Colonic mucosa (tissue), 4 donors: ENCODE measurements around the gene CSDE1. TPM values are rescaled to one million over a fixed set of nuclear protein-coding genes. Genes with fewer than 3 reads are reported as not detected.

Source experiments
- DNase-seq: peaks from one replicate; pipeline ENCODE4 v3.0.0-alpha.2; 2020
- H3K27ac ChIP-seq: fragments of 200-600 bp; one replicate; pipeline ENCODE4 v1.8.0; 2021
- H3K27me3 ChIP-seq: fragments of 200-600 bp; one replicate; pipeline ENCODE4 v1.8.0; 2021
- H3K36me3 ChIP-seq: fragments of 200-600 bp; one replicate; pipeline ENCODE4 v1.8.0; 2021
- H3K4me1 ChIP-seq: fragments of 200-600 bp; one replicate; pipeline ENCODE4 v1.8.0; 2021; ENCODE audit warnings: mild to moderate bottlenecking
- H3K4me3 ChIP-seq: fragments of 200-600 bp; one replicate; pipeline ENCODE4 v1.8.0; 2021
- H3K9ac ChIP-seq, 2 donors: one replicate each; pipeline ENCODE4 v1.7.0; 2013; ENCODE audit warnings: control low read depth in 2 of 2, low read depth in 2 of 2, low read length in 2 of 2
- H3K9me3 ChIP-seq: fragments of 200-600 bp; one replicate; pipeline ENCODE4 v1.8.0; 2021
- CTCF ChIP-seq: fragments of 200-600 bp; IDR thresholded peaks from one replicate; pipeline ENCODE4 v1.8.0; 2022; ENCODE audit warnings: antibody characterized with exemption, mild to moderate bottlenecking
- intact Hi-C: fragments of 100-400 bp; cut with DNase I; formaldehyde crosslinking; loops from one replicate; pipeline ENCODE4 v1.14.1; 2022
- total RNA-seq, 2 donors: library from RNA; stranded (reverse); fragmentation: NEBNext Ultra II Directional in 1 of 2; extraction: Animal tissue kit (Norgen Biotek cat#: 25700) in 1 of 2; gene quantifications; one replicate each; pipeline ENCODE4 v1.2.1, GENCODE V29; 2021
- donor health status: healthy.
- donor health status: DM: no; HTN: no; CAD: no.
- donor health status: DM: no; HTN: no; CAD: no.

CSDE1 gene
- total RNA-seq, 2 donors from 2014 or later = 381 to 523 TPM

- H3K4me3 ChIP-seq = peak overlapping the region; percentile 86
- H3K9ac ChIP-seq = peak overlapping the region; percentile 63 to 83
- TF ChIP-seq CTCF = no peak
- H3K9me3 ChIP-seq = no peaks in the 10 kb centered on the region
- H3K36me3 ChIP-seq = no peaks in the 10 kb centered on the region
- intact Hi-C loops = no loop called here
- no peak for DNase-seq
- H3K27me3 ChIP-seq = no peaks in the 10 kb centered on the region
- no peaks in the 10 kb centered on the region for H3K4me1 ChIP-seq
- no peak overlapping the region for H3K27ac ChIP-seq
These were observed 88.8 kb downstream of the CSDE1 start for GRCh38 chr1:114668784-114669561.

GRCh38 chr1:114668373-114668772 lies 89.4 kb downstream of the CSDE1 start:
- DNase-seq = no peak
- TF ChIP-seq CTCF = no peak
- Histone ChIP-seq H3K9ac (no peak overlapping the region), H3K36me3 (no peaks in the 10 kb centered on the region), H3K27me3 (no peaks in the 10 kb centered on the region), H3K9me3 (no peaks in the 10 kb centered on the region), H3K4me3 (no peak overlapping the region), H3K27ac (no peak overlapping the region), H3K4me1 (no peaks in the 10 kb centered on the region)
- intact Hi-C loops = no loop called here

- no peak for TF ChIP-seq CTCF
- no peak overlapping the region for H3K4me3 ChIP-seq
These were observed 90.8 kb downstream of the CSDE1 start for GRCh38 chr1:114666954-114667353.

More at GRCh38 chr1:114666954-114667353, 90.8 kb downstream of the CSDE1 start:
- Histone ChIP-seq H3K9ac (no peak overlapping the region), H3K9me3 (no peaks in the 10 kb centered on the region), H3K36me3 (no peaks in the 10 kb centered on the region), H3K4me1 (no peaks in the 10 kb centered on the region), H3K27me3 (no peaks in the 10 kb centered on the region), H3K27ac (no peak overlapping the region)
- intact Hi-C loops = no loop called here
- DNase-seq = no peak

Other genes with a start within 250 kb of the CSDE1 start
- 10 to 100 TPM; 26.7 to 29.2 TPM for gene TRIM33, start 246.8 kb downstream of the CSDE1 start, total RNA-seq
- 10 to 100 TPM; 31.7 to 37.0 TPM for gene BCAS2, start 176.4 kb downstream of the CSDE1 start, total RNA-seq
- 1 to 10 TPM in 1 of 2 donors, under 1 TPM in 1; 0.84 to 1.3 TPM for gene DENND2C, start 87.9 kb downstream of the CSDE1 start, total RNA-seq
- gene AMPD1, start 62.4 kb downstream of the CSDE1 start, total RNA-seq = 1 to 10 TPM in 1 of 2 donors, under 1 TPM in 1; 0.50 to 1.4 TPM
- gene NRAS, start 41.2 kb downstream of the CSDE1 start, total RNA-seq = 10 to 100 TPM; 40.6 to 54.8 TPM
- gene SIKE1, start 22.7 kb upstream of the CSDE1 start, total RNA-seq = 10 to 100 TPM; 41.6 to 42.1 TPM
- not detected for gene SYCP1, start 96.9 kb upstream of the CSDE1 start, total RNA-seq